Gastroesophageal sphincter (tissue), 4 donors: ENCODE data around the gene RAB1B. TPM values are rescaled to one million over a fixed set of nuclear protein-coding genes. Genes with fewer than 3 reads are reported as not detected.

ENCODE experiments used
- ATAC-seq: fragments of 150-250 bp; one replicate; pipeline ENCODE4 v1.9.1; 2016; ENCODE audit warnings: mild to moderate bottlenecking, moderate library complexity
- H3K27ac ChIP-seq, 4 donors: fragments of 200-600 bp; sonication (generic) in 3 of 4; 1 replicate in 3 of 4; 2 replicates in 1 of 4; pipeline ENCODE4 v1.5.1; 2016 to 2019
- H3K27me3 ChIP-seq: fragments of 200-600 bp; sonication (generic); one replicate; pipeline ENCODE4 v1.5.1; 2019
- H3K36me3 ChIP-seq, 2 donors: fragments of 200-600 bp; sonication (generic); one replicate each; pipeline ENCODE4 v1.5.1; 2019; ENCODE audit warnings: control low read depth in 1 of 2
- H3K4me1 ChIP-seq, 3 donors: fragments of 200-600 bp; sonication (generic); 1 replicate in 2 of 3; 2 replicates in 1 of 3; pipeline ENCODE4 v1.5.1; 2016 to 2019; ENCODE audit warnings: control low read depth in 2 of 3
- H3K4me3 ChIP-seq, 2 donors: fragments of 200-600 bp; sonication (generic); one replicate each; pipeline ENCODE4 v1.5.1; 2019; ENCODE audit warnings: mild to moderate bottlenecking in 1 of 2, moderate library complexity in 1 of 2
- H3K9me3 ChIP-seq, 3 donors: fragments of 200-600 bp; sonication (generic); one replicate each; pipeline ENCODE4 v1.5.1; 2017 to 2019; ENCODE audit warnings: control low read depth in 2 of 3
- EP300 ChIP-seq: sonication (generic); formaldehyde crosslinking; IDR thresholded peaks from one replicate; pipeline ENCODE4 v1.6.1; 2017; ENCODE audit warnings: antibody characterized with exemption, mild to moderate bottlenecking
- POLR2A ChIP-seq, 2 donors: fragments of 450-650 bp; IDR thresholded peaks; one replicate each; pipeline ENCODE4 v1.6.1; 2017; ENCODE audit warnings: antibody characterized with exemption in 2 of 2, mild to moderate bottlenecking in 2 of 2, moderate library complexity in 1 of 2
- POLR2AphosphoS5 ChIP-seq: sonication (generic); formaldehyde crosslinking; IDR thresholded peaks from one replicate; pipeline ENCODE4 v1.6.1; 2017; ENCODE audit warnings: antibody characterized with exemption
- WGBS, 2 donors: methylation state at CpG; one replicate each; pipeline ENCODE4 v1.1.5; 2018; ENCODE audit warnings: low coverage in 1 of 2; 5-methylcytosine and 5-hydroxymethylcytosine counted together
- total RNA-seq, 4 donors: library from RNA; depleted of rRNA; stranded (reverse); fragments of >200 nt; gene quantifications; one replicate each; pipeline ENCODE4 v1.1.0, GENCODE V29; 2016
- TF ChIP-seq, protein P1 (sequence below), 4 experiments: fragments of 200-600 bp in 2 of 4; fragments of 450-650 bp in 2 of 4; sonication (generic) in 1 of 4; IDR thresholded peaks; one replicate each; pipeline ENCODE4 v1.5.1; 2017 to 2019; ENCODE audit warnings: antibody characterized with exemption in 4 of 4, mild to moderate bottlenecking in 2 of 4, moderate library complexity in 2 of 4

Gene RAB1B
- total RNA-seq, 4 donors from 2014 or later = 99.3 to 162 (median 115) TPM

DNA sequence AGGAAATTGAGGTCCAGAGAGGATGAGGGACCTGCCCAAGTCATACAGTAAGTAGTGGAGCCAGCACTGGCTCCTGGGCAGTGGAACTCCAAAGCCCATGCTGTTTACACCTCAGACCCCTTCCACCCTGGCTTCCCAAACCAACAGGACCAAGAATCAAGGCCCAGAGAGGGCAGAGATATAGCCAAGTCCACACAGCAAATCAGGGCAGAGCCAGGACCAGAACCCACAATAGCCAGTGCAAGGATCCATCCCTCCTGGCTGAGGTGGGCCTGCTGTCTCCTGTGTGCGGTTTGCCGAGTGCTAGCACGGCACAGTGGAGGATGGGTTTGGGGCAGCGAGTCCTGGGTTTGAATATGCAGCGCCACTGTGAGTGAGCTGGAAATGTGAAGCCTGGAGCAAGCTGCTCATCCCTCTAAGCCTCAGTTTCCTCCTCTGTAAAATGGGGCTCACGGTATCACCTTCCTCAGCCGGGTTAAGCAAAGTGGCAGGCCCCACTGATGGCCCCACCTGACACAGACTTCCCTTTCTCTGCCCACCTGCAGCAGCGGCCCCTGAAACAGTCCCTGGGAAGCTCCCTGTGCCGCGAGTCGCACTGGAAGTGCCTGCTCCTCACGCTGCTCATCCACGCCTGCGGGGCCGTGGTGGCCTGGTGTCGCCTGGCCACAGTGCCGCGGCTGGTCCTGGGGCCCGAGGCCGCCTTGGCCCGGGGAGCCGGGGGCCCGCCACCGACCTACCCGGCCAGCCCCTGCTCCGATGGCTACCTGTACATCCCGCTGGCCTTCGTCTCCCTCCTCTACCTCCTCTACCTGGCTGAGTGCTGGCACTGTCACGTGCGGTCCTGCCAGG is 25.6 kb downstream of the RAB1B start:
- no peaks in the 10 kb centered on the region for H3K9me3 ChIP-seq
- no peak overlapping the region for H3K4me3 ChIP-seq
- ATAC-seq = no peak
- peaks cover 0 to 26% (median 12%) of the 10 kb centered on the region in 3 donors for H3K4me1 ChIP-seq
- no peak overlapping the region for H3K27ac ChIP-seq
- 67 to 83% methylated on average over 2 to 6 of the region's 30 CpGs for WGBS, 2 donors
- H3K36me3 ChIP-seq = no peaks in the 10 kb centered on the region
- TF ChIP-seq, protein P1, sequence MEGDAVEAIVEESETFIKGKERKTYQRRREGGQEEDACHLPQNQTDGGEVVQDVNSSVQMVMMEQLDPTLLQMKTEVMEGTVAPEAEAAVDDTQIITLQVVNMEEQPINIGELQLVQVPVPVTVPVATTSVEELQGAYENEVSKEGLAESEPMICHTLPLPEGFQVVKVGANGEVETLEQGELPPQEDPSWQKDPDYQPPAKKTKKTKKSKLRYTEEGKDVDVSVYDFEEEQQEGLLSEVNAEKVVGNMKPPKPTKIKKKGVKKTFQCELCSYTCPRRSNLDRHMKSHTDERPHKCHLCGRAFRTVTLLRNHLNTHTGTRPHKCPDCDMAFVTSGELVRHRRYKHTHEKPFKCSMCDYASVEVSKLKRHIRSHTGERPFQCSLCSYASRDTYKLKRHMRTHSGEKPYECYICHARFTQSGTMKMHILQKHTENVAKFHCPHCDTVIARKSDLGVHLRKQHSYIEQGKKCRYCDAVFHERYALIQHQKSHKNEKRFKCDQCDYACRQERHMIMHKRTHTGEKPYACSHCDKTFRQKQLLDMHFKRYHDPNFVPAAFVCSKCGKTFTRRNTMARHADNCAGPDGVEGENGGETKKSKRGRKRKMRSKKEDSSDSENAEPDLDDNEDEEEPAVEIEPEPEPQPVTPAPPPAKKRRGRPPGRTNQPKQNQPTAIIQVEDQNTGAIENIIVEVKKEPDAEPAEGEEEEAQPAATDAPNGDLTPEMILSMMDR (IDR thresholded peaks at IDR 0.05) = no peak
- TF ChIP-seq POLR2A (IDR thresholded peaks at IDR 0.05) (no peak), POLR2AphosphoS5 (no peak)
- peaks cover 60% of the 10 kb centered on the region for H3K27me3 ChIP-seq

DNA sequence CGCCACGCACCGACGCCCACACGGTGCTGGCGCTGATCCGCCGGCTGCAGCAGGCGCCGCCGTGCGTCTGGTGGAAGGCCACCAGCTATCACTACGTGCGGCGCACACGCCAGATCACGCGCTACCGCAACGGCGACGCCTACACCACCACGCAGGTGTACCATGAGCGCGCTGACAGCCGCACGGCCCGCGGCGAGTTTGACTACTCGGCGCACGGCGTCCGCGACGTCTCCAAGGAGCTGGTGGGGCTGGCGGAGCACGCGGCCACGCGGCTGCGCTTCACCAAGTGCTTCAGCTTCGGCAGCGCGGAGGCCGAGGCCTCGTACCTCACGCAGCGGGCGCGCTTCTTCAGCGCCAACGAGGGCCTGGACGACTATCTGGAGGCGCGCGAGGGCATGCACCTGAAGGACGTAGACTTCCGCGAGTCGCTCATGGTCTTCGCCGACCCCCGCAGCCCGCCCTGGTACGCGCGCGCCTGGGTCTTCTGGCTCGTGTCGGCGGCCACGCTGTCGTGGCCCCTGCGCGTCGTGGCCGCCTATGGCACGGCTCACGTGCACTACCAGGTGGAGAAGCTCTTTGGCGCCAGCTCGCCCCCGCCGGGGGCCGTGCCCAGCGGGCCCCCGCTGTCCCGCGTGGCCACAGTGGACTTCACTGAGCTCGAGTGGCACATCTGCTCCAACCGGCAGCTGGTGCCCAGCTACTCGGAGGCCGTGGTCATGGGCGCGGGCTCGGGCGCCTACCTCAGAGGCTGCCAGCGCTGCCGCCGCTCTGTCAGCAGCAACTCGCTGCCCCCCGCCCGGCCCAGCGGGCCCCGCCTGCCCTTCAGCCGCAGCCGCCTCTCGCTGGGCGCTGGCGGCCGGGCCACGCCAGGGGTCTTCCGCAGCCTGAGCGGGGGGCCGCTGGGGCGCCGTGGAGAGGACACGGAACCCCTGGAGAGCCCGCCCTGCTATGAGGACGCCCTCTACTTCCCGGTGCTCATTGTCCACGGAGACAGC is 26.5 kb downstream of the RAB1B start:
- peaks cover 0 to 20% (median 7%) of the 10 kb centered on the region in 3 donors for H3K4me1 ChIP-seq
- H3K27me3 ChIP-seq = peaks cover 60% of the 10 kb centered on the region
- TF ChIP-seq, protein P1 (IDR thresholded peaks at IDR 0.05) = no peak
- no peak for TF ChIP-seq POLR2AphosphoS5
- TF ChIP-seq EP300 = no peak
- TF ChIP-seq POLR2A (IDR thresholded peaks at IDR 0.05) = no peak
- H3K36me3 ChIP-seq = no peaks in the 10 kb centered on the region
- no peak for ATAC-seq
- H3K4me3 ChIP-seq = no peak overlapping the region
- H3K27ac ChIP-seq = no peak overlapping the region
- H3K9me3 ChIP-seq = no peaks in the 10 kb centered on the region
- no CpG with 5 or more reads among the region's 123 CpGs for WGBS, 2 donors

DNA sequence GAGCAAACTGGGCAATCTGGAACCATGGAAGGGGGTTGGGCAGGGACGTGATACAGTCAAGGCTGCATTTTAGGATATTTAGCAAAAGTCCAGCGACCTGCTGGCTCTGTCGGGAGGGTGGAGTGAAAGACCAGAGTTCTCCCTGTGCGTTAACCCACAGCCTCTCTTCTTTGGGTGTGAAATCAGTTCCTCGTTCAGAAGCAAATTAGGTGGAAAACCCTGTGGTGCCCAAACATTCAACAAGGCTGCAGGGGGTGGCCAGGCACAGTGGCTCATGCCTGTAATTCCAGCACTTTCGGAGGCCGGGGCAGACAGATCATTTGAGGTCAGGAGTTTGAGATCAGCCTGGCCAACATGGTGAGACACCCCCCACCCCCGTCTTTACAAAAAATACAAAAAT is 29.2 kb downstream of the RAB1B start:
- Histone ChIP-seq H3K27ac (no peak overlapping the region), H3K4me3 (no peak overlapping the region), H3K4me1 (no peaks in the 10 kb centered on the region), H3K27me3 (peaks cover 44% of the 10 kb centered on the region), H3K9me3 (no peaks in the 10 kb centered on the region), H3K36me3 (no peaks in the 10 kb centered on the region)
- ATAC-seq = no peak
- WGBS, 2 donors = 20 to 51% methylated on average over 1 to 4 of the region's 8 CpGs
- no peak for TF ChIP-seq POLR2A (IDR thresholded peaks at IDR 0.05)
- TF ChIP-seq, protein P1 (IDR thresholded peaks at IDR 0.05) = no peak
- TF ChIP-seq EP300 = no peak
- TF ChIP-seq POLR2AphosphoS5 = no peak

DNA sequence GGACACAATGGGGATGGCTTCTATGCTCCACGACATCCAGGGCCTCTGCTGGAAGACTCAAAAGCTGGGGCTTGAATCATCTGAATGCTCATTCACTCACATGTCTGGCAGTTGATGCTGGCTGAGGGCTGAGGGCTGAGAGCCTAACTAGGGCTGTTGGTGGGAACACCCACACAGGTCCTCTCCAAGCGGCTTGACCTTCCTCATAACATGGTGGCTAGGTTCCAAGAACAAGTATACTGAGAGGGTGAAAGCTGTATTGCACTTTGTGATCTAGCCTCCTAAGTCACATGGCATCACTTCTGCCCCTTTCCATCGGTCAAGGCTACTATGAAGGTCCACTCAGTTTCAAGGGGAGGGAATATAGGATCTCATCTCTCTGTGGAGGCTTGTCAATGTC is 30.7 kb downstream of the RAB1B start:
- Histone ChIP-seq H3K9me3 (no peaks in the 10 kb centered on the region), H3K27me3 (peaks cover 28% of the 10 kb centered on the region), H3K4me3 (no peak overlapping the region), H3K36me3 (no peaks in the 10 kb centered on the region), H3K27ac (no peak overlapping the region), H3K4me1 (no peaks in the 10 kb centered on the region)
- ATAC-seq = no peak
- no CpG with 5 or more reads among the region's 3 CpGs for WGBS, 2 donors
- TF ChIP-seq POLR2AphosphoS5 = no peak
- TF ChIP-seq, protein P1 (IDR thresholded peaks at IDR 0.05) = no peak
- TF ChIP-seq EP300 = no peak
- TF ChIP-seq POLR2A (IDR thresholded peaks at IDR 0.05) = no peak
